ENCODE data around the gene AOPEP. TPM values are rescaled to one million over a fixed set of nuclear protein-coding genes. Genes with fewer than 3 reads are reported as not detected.

Gene AOPEP
- total RNA-seq, 1 donor from 2014 or later: 16.6 TPM

DNA sequence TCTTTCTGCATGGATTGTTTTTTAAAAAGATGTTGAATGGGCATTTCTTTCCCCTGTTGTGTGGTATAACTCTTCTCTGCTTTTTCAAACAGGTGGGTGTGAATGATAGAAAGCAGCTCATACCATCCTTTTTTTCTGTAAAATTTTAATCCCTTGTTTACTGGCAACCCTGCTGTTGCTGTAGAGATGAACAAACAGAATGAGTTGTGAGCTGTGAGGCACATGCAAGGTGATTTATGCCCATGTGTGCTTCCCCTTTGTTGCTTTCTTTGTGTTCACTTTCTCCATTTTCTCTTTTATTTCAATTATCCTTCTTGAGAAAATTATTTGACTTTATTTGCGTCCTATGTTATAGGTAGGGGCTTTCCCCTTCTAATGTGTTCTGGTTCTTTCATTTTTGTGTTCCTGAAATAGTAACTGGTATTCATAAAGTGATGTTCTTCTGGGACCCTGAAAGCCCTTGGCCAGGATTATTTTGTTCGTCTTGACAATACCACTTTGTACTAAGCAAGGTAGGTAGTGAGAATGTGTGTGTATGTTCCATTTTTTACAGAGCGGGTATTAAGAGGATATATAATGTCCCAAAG lies 79.9 kb downstream of the AOPEP start:
- Mint-ChIP-seq H3K36me3 (peaks cover 14% of the 10 kb centered on the region), H3K9me3 (no peaks in the 10 kb centered on the region), H3K27me3 (ENCODE audit: insufficient read depth, low read depth) (peaks cover 7% of the 10 kb centered on the region), H3K4me1 (peaks cover 21% of the 10 kb centered on the region), H3K27ac (no peak overlapping the region), H3K4me3 (no peak overlapping the region)
- Histone ChIP-seq H3K79me2 (ENCODE audit: low read depth) (no peaks in the 10 kb centered on the region), H2AFZ (replicated peaks) (no peak overlapping the region), H3K9ac (no peak overlapping the region), H3K36me3 (no peaks in the 10 kb centered on the region), H4K20me1 (ENCODE audit: low read depth) (no peaks in the 10 kb centered on the region), H3K4me2 (no peak overlapping the region), H3K4me1 (peaks cover 3% of the 10 kb centered on the region), H3K27me3 (no peaks in the 10 kb centered on the region), H3F3A (ENCODE audit: low read depth) (no peaks in the 10 kb centered on the region), H3K9me3 (ENCODE audit: low read depth) (no peaks in the 10 kb centered on the region), H3K4me3 (no peak overlapping the region), H3K27ac (no peak overlapping the region)
- no peak for DNase-seq (ENCODE audit: low spot score)
- TF ChIP-seq EZH2phosphoT487 (IDR thresholded peaks at IDR 0.05): no peak
- TF ChIP-seq EZH2 (IDR thresholded peaks at IDR 0.05): no peak
- TF ChIP-seq, protein P1, sequence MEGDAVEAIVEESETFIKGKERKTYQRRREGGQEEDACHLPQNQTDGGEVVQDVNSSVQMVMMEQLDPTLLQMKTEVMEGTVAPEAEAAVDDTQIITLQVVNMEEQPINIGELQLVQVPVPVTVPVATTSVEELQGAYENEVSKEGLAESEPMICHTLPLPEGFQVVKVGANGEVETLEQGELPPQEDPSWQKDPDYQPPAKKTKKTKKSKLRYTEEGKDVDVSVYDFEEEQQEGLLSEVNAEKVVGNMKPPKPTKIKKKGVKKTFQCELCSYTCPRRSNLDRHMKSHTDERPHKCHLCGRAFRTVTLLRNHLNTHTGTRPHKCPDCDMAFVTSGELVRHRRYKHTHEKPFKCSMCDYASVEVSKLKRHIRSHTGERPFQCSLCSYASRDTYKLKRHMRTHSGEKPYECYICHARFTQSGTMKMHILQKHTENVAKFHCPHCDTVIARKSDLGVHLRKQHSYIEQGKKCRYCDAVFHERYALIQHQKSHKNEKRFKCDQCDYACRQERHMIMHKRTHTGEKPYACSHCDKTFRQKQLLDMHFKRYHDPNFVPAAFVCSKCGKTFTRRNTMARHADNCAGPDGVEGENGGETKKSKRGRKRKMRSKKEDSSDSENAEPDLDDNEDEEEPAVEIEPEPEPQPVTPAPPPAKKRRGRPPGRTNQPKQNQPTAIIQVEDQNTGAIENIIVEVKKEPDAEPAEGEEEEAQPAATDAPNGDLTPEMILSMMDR (IDR thresholded peaks at IDR 0.05): no peak

DNA sequence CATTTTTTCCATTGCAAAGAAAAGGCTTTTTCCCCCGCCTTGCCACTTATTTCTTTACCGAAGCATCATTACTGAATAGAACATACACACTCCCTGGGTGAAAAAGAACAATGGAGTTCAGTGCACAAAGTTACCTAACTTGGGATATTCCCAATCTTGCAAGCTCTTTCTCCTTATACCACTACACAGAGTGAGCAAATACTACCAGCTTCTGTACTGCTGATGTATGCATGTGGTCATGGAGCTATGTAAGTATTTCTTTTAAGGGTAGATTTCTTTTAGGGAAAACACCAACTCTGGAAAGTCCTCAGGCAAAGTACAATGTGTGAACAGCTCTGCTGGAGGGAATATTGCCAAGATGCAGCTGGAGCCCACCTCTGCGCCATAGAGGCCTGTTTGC lies 81.1 kb downstream of the AOPEP start:
- Histone ChIP-seq H4K20me1 (ENCODE audit: low read depth) (no peaks in the 10 kb centered on the region), H3K27ac (no peak overlapping the region), H3K9ac (no peak overlapping the region), H3F3A (ENCODE audit: low read depth) (no peaks in the 10 kb centered on the region), H3K36me3 (no peaks in the 10 kb centered on the region), H3K9me3 (ENCODE audit: low read depth) (no peaks in the 10 kb centered on the region), H3K4me1 (peaks cover 3% of the 10 kb centered on the region), H3K4me2 (no peak overlapping the region), H3K27me3 (no peaks in the 10 kb centered on the region), H3K79me2 (ENCODE audit: low read depth) (no peaks in the 10 kb centered on the region), H2AFZ (replicated peaks) (no peak overlapping the region), H3K4me3 (no peak overlapping the region)
- H3K27ac Mint-ChIP-seq: no peak overlapping the region
- H3K4me1 Mint-ChIP-seq: peaks cover 16% of the 10 kb centered on the region
- peaks cover 7% of the 10 kb centered on the region for H3K27me3 Mint-ChIP-seq (ENCODE audit: insufficient read depth, low read depth)
- H3K4me3 Mint-ChIP-seq: no peak overlapping the region
- no peak for DNase-seq (ENCODE audit: low spot score)
- TF ChIP-seq EZH2phosphoT487 (IDR thresholded peaks at IDR 0.05) (no peak), EZH2 (IDR thresholded peaks at IDR 0.05) (no peak)
- TF ChIP-seq, protein P1 (IDR thresholded peaks at IDR 0.05): no peak
- peaks cover 14% of the 10 kb centered on the region for H3K36me3 Mint-ChIP-seq
- H3K9me3 Mint-ChIP-seq: no peaks in the 10 kb centered on the region

DNA sequence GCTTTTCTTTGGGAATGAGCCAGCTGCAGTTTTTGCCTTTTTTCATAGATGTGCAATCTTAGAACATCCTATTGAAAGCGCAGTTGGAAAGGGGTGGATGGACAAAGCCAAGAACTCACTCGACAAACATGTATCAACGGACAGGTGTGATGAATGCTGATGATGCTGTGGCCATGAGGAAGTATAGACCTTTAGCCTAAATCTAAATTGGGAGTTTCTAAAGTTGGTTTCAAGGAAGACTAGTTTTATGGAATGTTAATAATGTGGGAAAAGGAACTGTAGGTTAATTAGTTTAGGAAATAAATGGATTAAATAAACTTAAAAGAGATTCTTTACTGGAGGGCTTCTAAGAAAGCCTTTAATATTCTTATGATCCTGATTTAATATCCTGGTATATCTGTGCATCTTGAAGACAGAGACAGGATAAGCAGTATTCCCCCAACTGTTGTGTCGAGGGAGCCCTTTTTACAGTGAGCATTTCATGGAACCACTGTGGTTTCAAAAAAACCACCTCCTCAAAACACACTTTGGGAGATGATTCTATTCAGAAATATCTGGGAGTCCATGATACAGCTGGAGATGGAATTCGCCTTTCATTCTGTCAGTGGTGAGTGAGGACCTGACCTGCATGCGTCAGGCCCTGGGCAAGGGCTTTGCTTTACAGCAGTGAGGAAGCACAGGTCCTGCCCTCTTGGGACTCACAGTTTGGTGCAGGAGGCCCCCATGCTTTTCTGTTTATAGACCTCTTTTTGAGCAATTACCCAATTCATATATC lies 82.6 kb downstream of the AOPEP start:
- Histone ChIP-seq H3K36me3 (no peaks in the 10 kb centered on the region), H3K9ac (no peak overlapping the region), H2AFZ (replicated peaks) (no peak overlapping the region), H3K27ac (no peak overlapping the region), H3K4me2 (no peak overlapping the region), H3F3A (ENCODE audit: low read depth) (no peaks in the 10 kb centered on the region), H3K9me3 (ENCODE audit: low read depth) (no peaks in the 10 kb centered on the region), H4K20me1 (ENCODE audit: low read depth) (no peaks in the 10 kb centered on the region), H3K79me2 (ENCODE audit: low read depth) (no peaks in the 10 kb centered on the region), H3K4me1 (peaks cover 6% of the 10 kb centered on the region), H3K27me3 (no peaks in the 10 kb centered on the region), H3K4me3 (no peak overlapping the region)
- peaks cover 9% of the 10 kb centered on the region for H3K27me3 Mint-ChIP-seq (ENCODE audit: insufficient read depth, low read depth)
- H3K4me1 Mint-ChIP-seq: peaks cover 14% of the 10 kb centered on the region
- no peaks in the 10 kb centered on the region for H3K9me3 Mint-ChIP-seq
- peaks cover 19% of the 10 kb centered on the region for H3K36me3 Mint-ChIP-seq
- no peak overlapping the region for H3K4me3 Mint-ChIP-seq
- TF ChIP-seq, protein P1 (IDR thresholded peaks at IDR 0.05): no peak
- no peak for TF ChIP-seq EZH2 (IDR thresholded peaks at IDR 0.05)
- no peak for TF ChIP-seq EZH2phosphoT487 (IDR thresholded peaks at IDR 0.05)
- no peak for DNase-seq (ENCODE audit: low spot score)
- no peak overlapping the region for H3K27ac Mint-ChIP-seq
